Measurements from ENCODE around the gene HOXD13.

The HOXD13 gene

DNA sequence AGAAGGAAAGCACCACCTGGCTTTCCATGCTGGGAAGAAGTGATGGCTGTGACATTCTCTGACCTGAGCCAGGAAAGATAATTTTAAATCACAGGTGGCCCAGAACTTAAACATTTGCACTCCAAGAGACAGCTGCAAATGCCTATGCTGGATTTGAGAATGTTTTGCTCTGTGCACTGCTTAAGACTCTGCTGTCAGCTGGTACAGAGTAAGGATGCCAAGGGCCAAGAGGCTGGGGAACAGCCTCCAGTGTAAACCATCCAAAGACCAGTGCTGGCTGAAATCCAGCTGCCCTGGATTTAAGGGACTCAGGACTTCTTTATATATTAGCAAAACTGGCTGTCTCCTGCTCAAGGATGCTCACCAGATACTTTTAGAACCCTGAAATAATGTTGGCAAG lies 40.9 kb downstream of the HOXD13 start:
- no peak for DNase-seq

DNA sequence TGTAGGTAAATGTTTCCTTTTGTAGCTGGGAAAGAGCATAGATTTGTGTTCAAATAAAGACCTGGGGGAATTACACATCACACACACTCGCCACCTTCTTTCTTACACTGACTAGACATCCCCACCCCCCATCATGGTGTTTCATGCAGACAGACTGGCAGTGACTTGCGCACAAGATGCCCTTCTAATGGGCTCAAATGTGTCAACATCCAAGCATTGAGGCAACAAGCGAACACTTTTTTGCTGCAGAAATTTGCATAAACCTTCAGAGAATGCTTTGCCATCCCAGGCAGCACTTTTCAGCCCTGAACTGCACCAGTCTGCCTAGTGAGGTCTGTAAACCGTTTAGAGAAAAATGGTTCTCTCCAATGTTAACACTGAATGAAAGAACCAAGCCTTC lies 41.5 kb downstream of the HOXD13 start:
- no peak for DNase-seq

DNA sequence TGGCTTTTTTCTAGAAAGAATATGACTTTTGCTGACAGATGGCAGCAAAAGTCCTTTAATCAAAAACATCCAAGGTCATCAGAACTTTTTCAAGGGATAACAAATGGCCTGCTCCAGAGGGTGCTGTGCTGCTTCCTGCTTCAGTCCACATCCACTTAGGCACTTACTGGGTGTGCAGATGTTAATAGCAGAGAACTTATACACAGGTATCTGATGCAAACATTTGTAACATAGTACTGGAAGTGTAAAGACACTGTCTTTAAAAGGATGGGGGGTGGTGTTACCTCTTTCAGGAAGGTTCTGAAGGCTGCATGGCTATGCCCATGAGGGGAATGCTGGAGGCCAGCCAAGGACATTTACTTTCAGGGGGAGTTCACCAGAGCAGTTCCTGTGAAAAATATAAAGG lies 42.5 kb downstream of the HOXD13 start:
- peak; percentile 61 for DNase-seq

DNA sequence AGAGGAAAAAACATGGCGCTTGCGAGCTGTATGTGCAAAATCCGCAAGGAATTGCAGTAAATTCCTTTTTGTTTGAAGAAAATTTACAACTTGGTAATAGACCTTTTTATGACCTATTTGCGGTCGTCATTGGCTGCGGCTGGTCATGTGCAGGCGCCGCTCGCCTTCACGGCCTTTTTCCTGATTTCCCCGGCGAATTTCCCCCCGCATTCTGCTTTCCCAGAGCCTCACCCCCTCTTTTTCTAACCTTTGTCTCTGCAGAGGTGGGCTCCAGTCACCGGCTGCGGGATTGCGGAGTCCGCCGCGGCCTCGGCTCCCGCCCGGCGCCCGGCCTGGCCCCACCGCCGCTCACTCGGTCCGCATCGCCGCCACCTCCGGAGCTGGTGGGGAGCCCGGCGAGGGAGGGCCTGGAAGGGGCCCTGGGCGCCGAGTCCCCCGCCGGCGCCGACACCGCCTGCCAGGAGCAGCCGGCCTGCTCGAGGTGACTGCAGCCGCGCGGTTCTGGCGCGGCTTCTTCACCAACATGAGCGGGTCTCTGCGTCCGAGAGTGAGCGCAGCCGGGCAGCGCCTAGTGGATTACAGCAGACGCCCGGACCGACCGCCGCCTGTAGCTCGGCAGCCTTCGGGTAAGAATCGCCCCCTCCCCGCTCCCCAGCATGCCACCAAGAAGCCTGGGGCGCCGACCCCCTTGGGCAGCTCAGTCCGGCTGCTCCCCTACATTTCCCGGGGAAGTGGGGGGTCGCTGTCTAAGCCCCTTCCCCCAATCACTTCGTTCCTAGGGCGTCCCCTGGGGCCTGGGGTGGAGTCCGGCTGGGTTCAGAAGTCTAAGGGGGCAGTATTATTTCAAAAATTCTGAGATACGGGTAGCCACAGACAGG lies 44.1 kb downstream of the HOXD13 start:
- peak; percentile 45 for DNase-seq

DNA sequence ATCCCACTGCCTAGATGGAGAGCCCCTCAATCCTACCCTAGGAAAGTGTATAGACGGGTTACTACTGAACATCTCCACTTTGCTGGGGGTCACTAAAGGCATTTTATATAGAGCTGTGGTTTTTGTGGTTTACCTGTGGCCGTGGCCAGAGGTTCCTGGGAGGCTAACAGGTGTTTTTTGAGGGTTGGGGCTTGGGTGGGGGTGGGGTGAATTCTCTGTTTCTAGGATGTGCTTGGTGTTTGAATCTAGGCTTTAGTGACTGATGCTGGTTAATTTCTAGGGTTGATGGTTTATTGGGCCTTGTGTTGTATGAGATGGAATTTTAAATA lies 44.7 kb downstream of the HOXD13 start:
- peak; percentile 24 for DNase-seq

DNA sequence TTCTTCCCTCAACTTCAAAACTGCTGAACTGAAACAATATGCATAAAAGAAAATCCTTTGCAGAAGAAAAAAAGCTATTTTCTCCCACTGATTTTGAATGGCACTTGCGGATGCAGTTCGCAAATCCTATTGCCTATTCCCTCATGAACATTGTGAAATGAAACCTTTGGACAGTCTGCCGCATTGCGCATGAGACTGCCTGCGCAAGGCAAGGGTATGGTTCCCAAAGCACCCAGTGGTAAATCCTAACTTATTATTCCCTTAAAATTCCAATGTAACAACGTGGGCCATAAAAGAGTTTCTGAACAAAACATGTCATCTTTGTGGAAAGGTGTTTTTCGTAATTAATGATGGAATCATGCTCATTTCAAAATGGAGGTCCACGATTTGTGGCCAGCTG lies 45.4 kb downstream of the HOXD13 start:
- DNase-seq: no peak

DNA sequence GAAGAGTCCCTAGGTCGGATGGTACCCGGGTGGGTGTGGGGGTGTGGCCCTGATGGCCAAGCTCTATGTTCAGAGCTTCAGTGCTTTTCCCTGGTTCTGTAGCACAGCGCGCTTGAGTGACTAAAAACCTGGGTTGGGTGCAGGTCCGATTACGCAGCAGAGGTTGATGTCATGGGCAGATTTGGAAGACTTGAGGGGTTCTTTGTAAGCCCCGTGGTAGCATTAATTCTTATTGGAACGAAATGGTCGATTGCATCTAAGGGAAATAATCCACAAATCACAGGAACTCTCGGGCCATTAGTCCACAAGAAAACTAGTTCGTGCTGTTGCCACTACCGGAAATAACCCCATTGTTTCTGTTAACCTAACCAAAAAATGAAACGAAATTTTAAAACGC lies 46.0 kb downstream of the HOXD13 start:
- DNase-seq: no peak

DNA sequence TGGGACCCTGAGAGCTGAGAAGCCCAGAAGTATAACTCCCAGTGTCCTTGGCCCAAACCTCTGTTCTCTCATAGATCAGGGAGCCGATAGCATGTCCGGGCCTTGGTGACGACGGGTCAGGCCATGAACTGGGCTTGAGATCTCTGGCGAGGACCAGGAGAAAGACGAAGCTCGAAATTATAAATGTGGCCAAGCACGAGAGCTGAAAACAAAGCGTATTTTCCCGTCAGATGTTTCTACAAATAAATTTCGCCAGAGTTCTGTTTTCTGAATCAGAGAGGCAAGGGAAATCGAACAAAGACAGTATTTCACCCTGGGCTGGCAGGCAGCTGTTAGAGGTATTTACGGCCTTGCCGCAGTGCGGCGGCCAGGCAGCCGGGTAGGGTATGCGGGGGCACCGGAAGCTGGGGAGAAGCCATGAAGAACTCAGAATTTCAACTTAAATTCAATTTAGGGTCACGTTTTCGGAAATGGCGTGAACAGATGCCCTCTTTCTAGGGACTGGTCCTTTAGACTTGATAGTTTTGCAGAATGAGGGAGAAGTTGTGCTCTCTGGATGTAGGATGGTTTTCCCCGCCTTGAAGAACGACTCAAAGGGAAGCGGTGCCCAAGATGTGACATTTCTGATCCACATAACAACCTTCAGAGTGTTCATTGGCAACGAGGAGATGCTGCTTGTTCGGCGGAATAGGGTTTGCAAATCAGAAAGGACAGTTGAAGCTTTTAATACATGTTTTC lies 46.6 kb downstream of the HOXD13 start:
- no peak for DNase-seq

DNA sequence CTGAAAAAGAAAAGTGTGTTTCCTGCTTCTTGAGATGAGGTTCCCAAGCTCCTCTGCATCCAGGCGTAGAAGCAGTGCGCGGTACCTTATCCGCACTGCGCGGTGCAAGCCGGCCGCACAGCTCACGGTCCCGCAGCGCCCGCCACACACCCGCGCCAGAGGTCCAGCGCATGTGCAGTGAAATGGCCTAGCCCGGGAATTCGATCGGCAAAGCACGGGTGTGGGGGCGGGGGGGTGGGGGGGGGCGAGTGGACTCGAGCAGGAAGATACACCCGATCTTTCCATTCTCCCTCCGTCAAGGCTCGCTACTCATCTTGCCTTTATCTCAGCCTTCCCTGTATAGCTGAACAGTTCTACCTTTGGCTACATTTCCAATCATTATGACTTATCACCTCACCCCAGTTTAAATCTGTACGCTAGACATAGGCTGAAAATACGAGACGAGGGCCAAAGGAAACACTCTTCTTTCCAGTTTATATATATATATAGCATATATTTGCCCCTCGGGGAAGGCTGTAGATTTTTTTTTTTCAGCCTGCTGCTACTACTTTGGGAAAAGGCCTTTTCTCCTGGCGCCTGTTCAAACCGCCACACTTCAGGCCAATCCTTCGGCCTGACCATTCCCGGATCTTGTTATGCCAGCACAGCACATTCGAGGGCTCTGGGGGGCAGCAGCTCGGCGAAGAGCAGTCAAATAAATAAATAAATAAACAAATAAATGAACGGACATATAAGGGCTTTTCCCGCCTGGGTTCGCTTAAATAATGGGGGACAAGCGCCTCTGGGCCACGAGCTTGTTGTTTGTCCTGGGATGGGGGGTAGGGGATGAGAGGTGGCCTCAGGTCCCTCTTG lies 47.4 kb downstream of the HOXD13 start:
- no peak for DNase-seq

DNA sequence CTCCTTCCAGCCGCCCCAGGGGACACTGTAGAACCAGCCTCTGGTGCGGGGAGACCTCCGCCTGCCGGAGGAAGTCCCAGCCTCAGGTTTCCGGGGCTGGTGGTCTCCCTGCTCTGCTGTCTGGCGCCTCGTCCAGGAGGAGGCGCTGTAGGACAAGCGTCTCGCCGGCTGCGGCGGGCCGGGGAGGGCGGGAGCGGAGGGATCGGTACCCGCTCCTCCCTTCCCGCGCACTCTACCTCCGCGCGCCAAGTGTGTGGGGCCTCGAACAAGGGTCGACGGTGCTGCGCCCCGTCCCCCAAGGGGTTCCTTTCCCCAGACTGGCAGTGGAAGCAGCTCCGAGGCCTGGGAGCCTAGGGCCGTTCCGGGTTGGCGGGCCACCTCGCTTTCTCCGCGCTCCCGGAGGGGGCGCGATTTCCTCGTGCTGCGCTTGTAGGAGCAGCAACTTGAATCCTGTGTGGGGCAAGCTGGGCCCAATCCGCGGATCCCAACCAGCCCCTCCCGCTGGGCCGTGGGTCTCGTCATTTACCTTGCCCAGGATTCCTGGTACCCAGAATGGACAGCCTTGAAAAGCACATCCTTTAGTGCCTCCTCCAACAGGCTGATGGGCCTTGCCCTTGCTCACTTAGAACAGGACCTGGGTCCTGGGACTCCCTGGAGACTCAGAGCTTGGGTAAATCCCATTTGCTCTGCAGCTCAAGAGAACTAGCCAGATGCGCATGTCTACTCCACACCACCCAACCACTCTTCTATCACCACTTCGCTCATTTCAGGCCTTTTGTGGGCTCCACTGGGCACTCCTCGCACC lies 48.2 kb downstream of the HOXD13 start:
- DNase-seq: peak; percentile 79

DNA sequence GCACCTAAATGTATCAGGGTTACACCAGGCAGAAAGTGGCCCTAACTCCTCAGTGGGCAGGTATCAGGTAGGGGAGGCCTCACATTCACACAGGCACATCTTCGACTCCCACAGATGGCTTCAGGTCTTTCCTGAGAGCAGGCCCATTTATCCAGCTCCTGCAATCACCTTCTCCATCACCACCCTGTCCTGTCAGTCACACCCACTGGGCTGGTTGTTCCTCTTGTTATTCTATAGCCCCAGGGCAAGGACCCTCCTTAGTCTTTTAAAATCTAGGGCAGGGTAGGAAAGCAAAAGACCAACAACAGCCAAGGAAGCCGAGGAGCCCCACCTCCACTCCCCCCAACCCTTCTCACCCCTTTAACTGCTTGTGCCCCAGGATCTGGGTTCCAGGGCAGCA lies 49.8 kb downstream of the HOXD13 start:
- no peak for DNase-seq
